HG03457 (cell line): ENCODE results near the gene CCDC195.
A peak's percentile ranks its signal among the peaks of the same experiment; 100 is the strongest.
"Not testable (repeated sequence)": the region's sequence is repeated elsewhere in the genome, so short reads cannot be mapped to it uniquely, and the experiment has no call there.

Experiments
- ATAC-seq: cut with Tn5 transposase; IDR thresholded peaks from one replicate; pipeline ENCODE4 v1.9.1; 2021; ENCODE audit warnings: moderate number of reproducible peaks; ENCODE audit not compliant: unreplicated experiment

The CCDC195 gene

GRCh38 chr2:224691563-224691962, 24.6 kb downstream of the CCDC195 start:
- ATAC-seq = no peak

- no peak for ATAC-seq
Observed at GRCh38 chr2:224690868-224691267, 25.3 kb downstream of the CCDC195 start.

- no peak for ATAC-seq
Observed at GRCh38 chr2:224689539-224689938, 26.6 kb downstream of the CCDC195 start.

- no peak for ATAC-seq
Observed at GRCh38 chr2:224688997-224689396, 27.2 kb downstream of the CCDC195 start.

GRCh38 chr2:224687156-224687555, 29.0 kb downstream of the CCDC195 start:
- no peak for ATAC-seq

DNA sequence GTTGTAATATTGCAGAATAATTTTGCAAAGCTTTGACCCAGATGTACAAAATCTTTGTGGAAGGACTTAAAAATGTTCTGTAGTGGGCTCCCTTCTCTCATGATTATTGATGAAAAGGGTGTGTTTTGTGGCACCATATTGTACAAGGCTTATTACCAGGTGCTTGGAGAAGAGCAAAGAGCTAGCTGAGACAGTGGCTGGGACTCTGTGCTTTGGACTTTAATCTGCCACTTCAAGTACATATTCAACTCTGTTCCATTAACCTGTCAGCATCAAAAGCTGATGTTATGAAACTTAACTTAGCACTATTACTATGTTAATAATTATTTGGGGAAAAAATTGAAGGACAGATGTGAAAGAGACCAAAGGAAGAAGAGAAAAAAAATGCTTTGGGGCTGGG, 31.0 kb downstream of the CCDC195 start:
- ATAC-seq = no peak

DNA sequence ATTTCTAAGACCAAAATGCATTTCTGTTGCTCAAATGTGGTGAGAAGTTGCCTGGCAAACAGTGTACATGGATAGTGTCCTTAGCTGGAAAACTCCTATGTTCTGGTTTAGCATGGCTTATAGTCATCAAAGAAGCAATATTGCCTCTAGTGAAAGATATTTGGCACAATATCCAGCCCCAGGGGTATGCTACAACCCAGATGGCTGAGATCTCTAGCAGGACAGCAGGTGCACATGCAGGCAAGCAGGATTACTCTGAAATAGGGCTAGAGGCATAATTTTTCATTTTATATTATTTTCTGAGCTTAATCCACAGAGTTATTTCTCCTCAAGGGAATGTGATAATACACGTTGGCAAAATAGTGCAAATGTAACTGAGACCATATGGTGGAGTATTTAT, 34.0 kb downstream of the CCDC195 start:
- ATAC-seq = no peak

DNA sequence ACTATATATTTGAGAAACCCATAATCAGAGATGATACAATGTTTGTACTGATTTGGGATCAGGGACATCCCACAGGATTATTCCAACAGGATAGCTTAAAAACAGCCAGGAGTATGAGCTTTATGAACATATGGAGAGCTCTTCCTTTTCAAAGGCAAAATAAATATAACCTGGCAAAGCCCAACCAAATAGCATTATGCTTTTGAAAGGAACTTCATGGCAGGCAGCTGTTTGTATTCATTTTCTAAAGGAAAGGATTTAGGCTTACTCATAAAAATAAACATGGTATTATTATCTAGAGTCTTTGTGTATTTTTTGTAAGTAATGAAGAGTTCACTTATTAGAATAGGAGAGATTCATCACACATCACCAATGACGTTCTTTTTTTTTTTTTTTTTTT, 44.4 kb downstream of the CCDC195 start:
- ATAC-seq = no peak

- no peak for ATAC-seq
Observed at GRCh38 chr2:224670203-224670602, 46.0 kb downstream of the CCDC195 start.

DNA sequence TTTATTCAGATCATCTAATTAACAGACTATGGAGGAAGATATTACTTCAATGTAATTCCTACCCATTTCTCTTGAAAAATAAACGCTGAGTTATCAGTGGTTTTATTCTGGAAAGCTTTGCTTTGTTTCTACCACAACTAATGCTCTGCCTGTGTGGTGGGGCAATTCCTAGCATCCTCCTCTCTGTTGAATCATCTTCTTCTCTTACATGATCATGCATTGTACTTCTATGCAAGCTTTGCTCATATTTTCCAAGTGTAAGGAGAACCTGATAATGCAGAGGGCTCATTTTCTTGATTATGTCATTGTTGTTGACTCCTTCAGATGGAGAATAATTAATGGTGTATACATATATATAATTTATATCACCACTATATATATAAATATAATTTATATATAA, 46.7 kb downstream of the CCDC195 start:
- no peak for ATAC-seq

DNA sequence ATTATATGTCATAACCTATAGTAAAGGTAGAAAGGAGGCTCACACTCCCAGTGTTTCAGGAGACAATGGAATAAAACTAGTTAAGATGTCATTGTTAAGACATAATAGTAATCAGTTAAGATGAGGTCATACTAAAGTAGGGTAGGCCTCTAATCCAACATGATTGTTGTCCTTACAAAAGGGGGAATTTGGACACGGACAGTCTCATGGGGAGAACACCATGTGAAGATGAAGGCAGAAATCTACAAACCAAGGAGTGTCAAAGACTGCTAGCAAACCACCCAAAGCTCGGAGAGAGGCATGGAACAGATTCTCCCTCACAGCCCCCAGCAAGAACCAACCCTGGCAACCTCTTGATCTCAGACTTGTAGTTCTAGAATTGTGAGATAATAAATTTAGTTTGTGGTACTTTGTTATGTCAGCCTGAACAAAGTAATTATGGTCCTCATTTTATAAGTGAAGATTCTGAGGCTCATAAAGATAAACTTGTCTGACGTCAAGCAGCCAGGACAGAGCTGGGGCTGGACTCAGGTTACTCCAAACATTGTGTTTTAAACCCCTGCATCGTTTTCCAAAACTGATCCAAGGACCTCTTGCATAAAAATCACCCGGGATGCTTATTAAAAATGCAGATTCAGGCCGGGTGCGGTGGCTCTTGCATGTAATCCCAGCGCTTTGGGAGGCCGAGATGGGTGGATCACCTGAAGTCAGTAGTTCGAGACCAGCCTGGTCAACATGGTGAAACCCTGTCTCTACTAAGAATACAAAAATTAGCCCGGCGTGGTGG, 47.8 kb downstream of the CCDC195 start:
- ATAC-seq = no peak

DNA sequence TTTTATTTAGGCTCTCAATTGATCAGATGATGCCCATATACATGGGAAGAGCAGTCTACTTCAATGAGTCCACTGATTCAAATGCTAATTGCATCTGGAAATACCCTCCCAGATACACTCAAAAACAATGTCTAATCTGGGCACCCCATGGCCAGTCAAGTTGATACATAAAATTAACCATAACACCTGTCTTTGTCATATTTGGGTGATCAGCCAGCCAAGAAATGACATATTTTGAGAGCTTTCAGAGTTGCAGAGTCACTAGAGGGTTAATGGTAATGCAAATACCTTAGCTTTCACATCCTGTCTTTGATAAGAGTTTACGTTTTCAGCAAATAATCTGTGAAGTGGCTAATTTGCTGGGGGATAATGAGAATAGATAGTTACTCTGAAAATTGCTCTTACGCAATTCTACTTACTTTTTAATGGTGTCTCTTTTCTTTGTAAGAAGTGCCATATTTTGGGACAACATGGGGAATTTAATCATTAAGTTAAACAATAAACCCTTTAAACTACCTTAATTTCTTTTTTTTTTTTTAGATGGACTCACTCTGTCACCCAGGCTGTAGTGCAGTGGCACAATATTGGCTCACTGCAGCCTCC, 49.1 kb downstream of the CCDC195 start:
- ATAC-seq = peak; percentile 99

GRCh38 chr2:224663322-224663721, 52.8 kb downstream of the CCDC195 start:
- ATAC-seq = not testable (repeated sequence)

GRCh38 chr2:224661708-224662107, 54.5 kb downstream of the CCDC195 start:
- not testable (repeated sequence) for ATAC-seq

GRCh38 chr2:224659714-224660113, 56.5 kb downstream of the CCDC195 start:
- no peak for ATAC-seq

GRCh38 chr2:224658780-224659405, 57.3 kb downstream of the CCDC195 start:
- no peak for ATAC-seq

- ATAC-seq = no peak
Observed at GRCh38 chr2:224657349-224657748, 58.8 kb downstream of the CCDC195 start.

- no peak for ATAC-seq
Observed at GRCh38 chr2:224655006-224655537, 61.1 kb downstream of the CCDC195 start.
